NB4 (cell line): ENCODE results near the gene FRMD5.

Experiments used
- CTCF ChIP-seq: IDR thresholded peaks from one replicate; pipeline ENCODE4 v1.5.1; 2012; ENCODE audit warnings: low read depth, low read length
- MAX ChIP-seq: IDR thresholded peaks from 2 replicates; pipeline ENCODE4 v1.6.1; 2011; ENCODE audit warnings: low read depth, low read length
- MYC ChIP-seq: IDR thresholded peaks from 2 replicates; pipeline ENCODE4 v1.6.1; 2011; ENCODE audit warnings: low read depth, low read length
- POLR2A ChIP-seq: IDR thresholded peaks from 2 replicates; pipeline ENCODE4 v1.6.1; 2011; ENCODE audit warnings: mild to moderate bottlenecking; ENCODE audit not compliant: insufficient read length; ENCODE audit errors: extremely low read depth

DNA sequence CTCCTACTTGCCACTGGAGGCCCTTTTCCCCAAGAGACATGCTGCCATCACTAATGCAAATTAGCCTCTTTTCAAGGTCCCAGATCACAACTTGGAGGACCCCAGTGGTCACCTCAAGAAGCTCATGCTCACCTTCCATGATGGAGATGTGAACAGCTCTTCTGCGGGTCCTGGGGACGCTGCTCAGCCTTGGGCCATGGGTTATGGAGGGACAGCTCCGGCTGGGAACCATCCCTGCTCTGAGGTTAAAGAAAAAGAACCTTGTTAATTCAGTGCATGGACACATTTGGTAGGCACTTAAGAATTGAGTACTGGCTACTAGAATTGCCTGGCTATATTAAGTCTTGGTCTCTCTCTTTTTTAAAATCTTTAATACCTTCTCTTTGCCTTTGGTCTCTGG is 311.5 kb downstream of the FRMD5 start:
- TF ChIP-seq CTCF: no peak
- no peak for TF ChIP-seq POLR2A
- TF ChIP-seq MAX: no peak
- no peak for TF ChIP-seq MYC
